OCI-LY3 (cell line): ENCODE results near the gene C1RL.

Experiments
- H2AFZ ChIP-seq: fragments of 200-600, 300-600 bp; shearing (Covaris generic); 2 replicates; pipeline ENCODE4 v1.6.0; 2014; ENCODE audit warnings: antibody characterized with exemption, low read depth, low read length
- H3K27ac ChIP-seq: fragments of 200-600, 300-600 bp; sonication (generic); 2 replicates; pipeline ENCODE4 v1.5.1; 2014; ENCODE audit warnings: mild to moderate bottlenecking, low read length, moderate library complexity, mixed read lengths
- H3K27me3 ChIP-seq: fragments of 200-600, 300-600 bp; sonication (generic); 2 replicates; pipeline ENCODE4 v1.6.1; 2014; ENCODE audit warnings: low read depth, low read length, mixed read lengths
- H3K36me3 ChIP-seq: fragments of 200-600, 300-600 bp; sonication (generic); replicated peaks from 2 replicates; pipeline ENCODE3; 2014; ENCODE audit warnings: low read depth, low read length, mixed read lengths
- H3K4me1 ChIP-seq: fragments of 300-600, 200-600 bp; sonication (generic); 2 replicates; pipeline ENCODE4 v1.6.1; 2014; ENCODE audit warnings: low read length, mixed read lengths
- H3K4me2 ChIP-seq: fragments of 200-600, 300-600 bp; sonication (generic); 2 replicates; pipeline ENCODE4 v1.6.1; 2014; ENCODE audit warnings: low read length, mixed read lengths
- H3K4me3 ChIP-seq: fragments of 300-600, 200-600 bp; sonication (generic); 2 replicates; pipeline ENCODE4 v1.5.1; 2014; ENCODE audit warnings: antibody characterized with exemption, mild to moderate bottlenecking, low read length, moderate library complexity
- H3K79me2 ChIP-seq: fragments of 300-600, 200-600 bp; shearing (Covaris generic); 2 replicates; pipeline ENCODE4 v1.6.1; 2014; ENCODE audit warnings: mild to moderate bottlenecking, low read length, mixed read lengths
- H3K9ac ChIP-seq: fragments of 300-600, 200-600 bp; shearing (Covaris generic); 2 replicates; pipeline ENCODE4 v1.6.0; 2014; ENCODE audit warnings: mild to moderate bottlenecking, low read length, moderate library complexity
- H3K9me3 ChIP-seq: fragments of 200-600, 300-600 bp; shearing (Covaris generic); 2 replicates; pipeline ENCODE4 v1.6.1; 2014; ENCODE audit warnings: low read length, mixed read lengths; ENCODE audit not compliant: insufficient read depth
- H4K20me1 ChIP-seq: fragments of 200-600, 300-600 bp; sonication (generic); 2 replicates; pipeline ENCODE4 v1.6.1; 2016; ENCODE audit warnings: low read length, mixed read lengths; ENCODE audit not compliant: insufficient read depth
- EZH2phosphoT487 ChIP-seq: fragments of 200-600 bp; shearing (Covaris generic); IDR thresholded peaks from 2 replicates; pipeline ENCODE4 v1.6.1; 2018; ENCODE audit warnings: antibody characterized with exemption, mixed run types, low read depth
- TF ChIP-seq, protein P1 (sequence below): fragments of 200-600, 300-600 bp; sonication (generic); IDR thresholded peaks from 2 replicates; pipeline ENCODE4 v1.5.1; 2014; ENCODE audit warnings: antibody characterized with exemption, low read length, low read depth

The C1RL gene

DNA sequence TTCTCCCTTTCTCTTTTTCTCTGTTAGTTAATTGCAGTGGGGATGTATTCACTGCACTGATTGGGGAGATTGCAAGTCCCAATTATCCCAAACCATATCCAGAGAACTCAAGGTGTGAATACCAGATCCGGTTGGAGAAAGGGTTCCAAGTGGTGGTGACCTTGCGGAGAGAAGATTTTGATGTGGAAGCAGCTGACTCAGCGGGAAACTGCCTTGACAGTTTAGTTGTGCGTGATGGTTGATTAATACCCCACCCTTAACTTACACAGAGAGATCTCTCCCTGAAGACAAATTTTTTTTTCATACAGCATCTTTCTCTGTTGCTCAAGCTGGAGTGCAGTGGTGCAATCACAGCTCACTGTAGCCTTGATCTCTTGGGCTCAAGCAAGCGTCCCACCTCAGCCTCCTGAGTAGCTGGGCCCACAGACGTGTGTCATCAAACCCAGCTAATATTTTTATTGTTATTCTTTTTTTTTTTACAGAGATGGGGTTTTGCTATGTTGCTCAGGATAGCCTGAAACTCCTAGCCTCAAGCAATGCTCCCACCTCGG lies 43.9 kb downstream of the C1RL start:
- no peak for TF ChIP-seq EZH2phosphoT487
- TF ChIP-seq, protein P1, sequence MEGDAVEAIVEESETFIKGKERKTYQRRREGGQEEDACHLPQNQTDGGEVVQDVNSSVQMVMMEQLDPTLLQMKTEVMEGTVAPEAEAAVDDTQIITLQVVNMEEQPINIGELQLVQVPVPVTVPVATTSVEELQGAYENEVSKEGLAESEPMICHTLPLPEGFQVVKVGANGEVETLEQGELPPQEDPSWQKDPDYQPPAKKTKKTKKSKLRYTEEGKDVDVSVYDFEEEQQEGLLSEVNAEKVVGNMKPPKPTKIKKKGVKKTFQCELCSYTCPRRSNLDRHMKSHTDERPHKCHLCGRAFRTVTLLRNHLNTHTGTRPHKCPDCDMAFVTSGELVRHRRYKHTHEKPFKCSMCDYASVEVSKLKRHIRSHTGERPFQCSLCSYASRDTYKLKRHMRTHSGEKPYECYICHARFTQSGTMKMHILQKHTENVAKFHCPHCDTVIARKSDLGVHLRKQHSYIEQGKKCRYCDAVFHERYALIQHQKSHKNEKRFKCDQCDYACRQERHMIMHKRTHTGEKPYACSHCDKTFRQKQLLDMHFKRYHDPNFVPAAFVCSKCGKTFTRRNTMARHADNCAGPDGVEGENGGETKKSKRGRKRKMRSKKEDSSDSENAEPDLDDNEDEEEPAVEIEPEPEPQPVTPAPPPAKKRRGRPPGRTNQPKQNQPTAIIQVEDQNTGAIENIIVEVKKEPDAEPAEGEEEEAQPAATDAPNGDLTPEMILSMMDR, result no peak
- Histone ChIP-seq H3K4me3 (no peak overlapping the region), H3K9me3 (no peaks in the 10 kb centered on the region), H2AFZ (no peak overlapping the region), H3K79me2 (no peaks in the 10 kb centered on the region), H4K20me1 (no peaks in the 10 kb centered on the region), H3K4me1 (no peaks in the 10 kb centered on the region), H3K4me2 (no peak overlapping the region), H3K27ac (no peak overlapping the region), H3K9ac (no peak overlapping the region), H3K27me3 (peaks cover 33% of the 10 kb centered on the region), H3K36me3 (no peaks in the 10 kb centered on the region)

DNA sequence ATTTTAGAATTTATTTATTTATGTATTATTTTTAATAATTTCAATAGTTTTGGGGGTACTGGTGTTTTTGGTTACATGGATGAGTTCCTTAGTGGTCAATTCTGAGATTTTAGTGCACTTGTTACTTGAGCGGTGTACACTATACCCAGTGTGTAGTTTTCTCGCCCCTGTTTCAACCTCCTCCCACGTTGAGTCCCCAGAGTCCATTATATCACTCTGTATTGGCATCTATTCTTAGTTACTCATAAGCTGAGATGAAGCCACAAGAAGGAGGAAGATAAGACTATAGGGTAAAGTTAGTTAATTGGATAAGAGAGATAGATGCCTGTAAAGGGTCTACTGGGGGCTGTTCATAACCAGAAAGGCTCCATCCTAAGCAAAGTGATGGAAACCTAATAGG lies 44.5 kb downstream of the C1RL start:
- Histone ChIP-seq H3K27ac (no peak overlapping the region), H3K36me3 (no peaks in the 10 kb centered on the region), H3K27me3 (peaks cover 40% of the 10 kb centered on the region), H3K79me2 (no peaks in the 10 kb centered on the region), H4K20me1 (no peaks in the 10 kb centered on the region), H3K4me2 (no peak overlapping the region), H2AFZ (no peak overlapping the region), H3K9me3 (no peaks in the 10 kb centered on the region), H3K4me3 (no peak overlapping the region), H3K4me1 (no peaks in the 10 kb centered on the region), H3K9ac (no peak overlapping the region)
- TF ChIP-seq, protein P1, result no peak
- no peak for TF ChIP-seq EZH2phosphoT487

DNA sequence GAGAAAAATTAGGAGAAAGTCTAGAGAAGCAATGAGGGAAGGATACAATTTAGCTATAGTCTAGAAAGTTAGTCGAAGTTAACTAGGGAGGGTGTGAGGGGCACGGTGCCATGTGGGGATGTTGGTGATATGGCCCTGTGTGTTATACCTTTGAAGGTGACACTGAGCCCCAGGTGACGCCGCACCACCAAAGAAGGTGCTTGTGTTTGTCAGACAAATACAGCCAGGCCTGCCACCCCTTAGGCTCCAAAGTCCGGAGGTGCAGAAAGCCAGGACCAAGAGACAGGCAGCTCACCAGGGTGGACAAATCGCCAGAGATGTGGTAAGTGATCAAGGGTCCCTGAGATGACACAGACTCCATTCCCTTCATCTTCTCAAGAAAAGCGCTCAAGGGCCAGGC lies 47.4 kb downstream of the C1RL start:
- Histone ChIP-seq H3K27me3 (peaks cover 40% of the 10 kb centered on the region), H3K4me2 (no peak overlapping the region), H2AFZ (no peak overlapping the region)

DNA sequence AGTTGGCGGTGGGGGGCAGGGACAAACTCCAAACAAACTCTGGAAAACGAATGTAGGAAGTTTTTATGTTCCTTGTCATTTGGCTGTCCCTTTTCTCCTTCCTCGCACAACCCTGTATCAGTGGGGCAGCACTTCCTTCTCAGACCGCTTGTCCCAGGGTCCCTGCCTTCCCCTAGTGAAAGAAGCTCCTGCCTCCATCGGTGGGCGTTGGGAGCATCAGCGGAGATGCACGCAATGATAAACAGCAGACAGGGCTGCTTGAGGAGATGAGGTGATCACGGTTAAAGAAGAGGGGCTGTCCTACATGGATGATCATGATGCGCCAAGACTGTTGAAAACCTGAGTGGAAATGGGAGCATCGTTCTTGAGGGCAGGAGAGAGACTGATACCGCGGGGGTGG lies 47.9 kb downstream of the C1RL start:
- Histone ChIP-seq H2AFZ (no peak overlapping the region), H3K9ac (no peak overlapping the region), H3K79me2 (no peaks in the 10 kb centered on the region), H3K4me3 (no peak overlapping the region), H3K27me3 (peaks cover 39% of the 10 kb centered on the region), H3K4me2 (no peak overlapping the region), H3K27ac (no peak overlapping the region), H4K20me1 (no peaks in the 10 kb centered on the region), H3K4me1 (no peaks in the 10 kb centered on the region), H3K9me3 (no peaks in the 10 kb centered on the region), H3K36me3 (no peaks in the 10 kb centered on the region)
- no peak for TF ChIP-seq EZH2phosphoT487
- TF ChIP-seq, protein P1, result no peak

More for the DNA sequence above, 47.4 kb downstream of the C1RL start:
- Histone ChIP-seq H3K9ac (no peak overlapping the region), H3K9me3 (no peaks in the 10 kb centered on the region), H3K4me1 (no peaks in the 10 kb centered on the region), H4K20me1 (no peaks in the 10 kb centered on the region), H3K27ac (no peak overlapping the region), H3K79me2 (no peaks in the 10 kb centered on the region), H3K36me3 (no peaks in the 10 kb centered on the region), H3K4me3 (no peak overlapping the region)
- TF ChIP-seq, protein P1, result no peak
- no peak for TF ChIP-seq EZH2phosphoT487
